Pancreas (tissue), 10 donors: ENCODE results near the gene MIB1. TPM values are rescaled to one million over a fixed set of nuclear protein-coding genes. Genes with fewer than 3 reads are reported as not detected.

Experiments used
- ATAC-seq, 4 donors: fragments of 200-7000 bp; cut with Tn5 transposase; one replicate each; pipeline versions ENCODE4 v1.8.0 to v1.9.1; 2020; ENCODE audit warnings: mild to moderate bottlenecking in 4 of 4, moderate library complexity in 4 of 4
- DNase-seq, 6 donors: peaks; one replicate each; pipeline ENCODE4 v3.0.0-alpha.2; 2020
- FAIRE-seq: peaks from 2 replicates; lab custom pipeline; 2012; peaks lifted over from hg19 to GRCh38; lab: Jason Lieb, UNC
- H3K27ac ChIP-seq, 4 donors: fragments of 200-600 bp; sonication (generic); 1 replicate in 3 of 4; 2 replicates in 1 of 4; pipeline versions ENCODE4 v1.5.0 to v1.8.0; 2020
- H3K27me3 ChIP-seq, 4 donors: fragments of 200-600 bp; one replicate each; pipeline ENCODE4 v1.8.0; 2021
- H3K36me3 ChIP-seq, 3 donors: fragments of 200-600 bp; sonication (generic) in 1 of 3; one replicate each; pipeline versions ENCODE4 v1.5.0 to v1.8.0; 2020 to 2021
- H3K4me1 ChIP-seq, 3 donors: fragments of 200-600 bp; one replicate each; pipeline ENCODE4 v1.8.0; 2021
- H3K4me3 ChIP-seq, 4 donors: fragments of 200-600 bp; sonication (generic) in 2 of 4; one replicate each; pipeline versions ENCODE4 v1.5.0 to v1.8.0; 2020 to 2021
- H3K9me3 ChIP-seq, 4 donors: fragments of 200-600 bp; one replicate each; pipeline ENCODE4 v1.8.0; 2021
- WGBS, 2 donors: extraction: QIAGEN DNeasy Blood & Tissue Kit; methylation state at CpG; one replicate each; pipeline ENCODE4 v1.1.7; 2013; 5-methylcytosine and 5-hydroxymethylcytosine counted together
- intact Hi-C, 3 donors: fragments of 100-400 bp; cut with DNase I; formaldehyde crosslinking; loops; one replicate each; pipeline versions ENCODE4 v1.11.1 to v1.14.2; 2022
- polyA plus RNA-seq, 2 donors: library from polyadenylated mRNA; stranded (reverse); fragments of 200-250 nt; gene quantifications; one replicate each; pipeline ENCODE4 v1.2.3, GENCODE V29; 2013
- total RNA-seq, 6 donors: library from RNA; stranded (reverse); fragmentation: NEBNext Ultra II Directional in 4 of 6; extraction: Animal tissue kit (Norgen Biotek cat#: 25700) in 4 of 6; gene quantifications; one replicate each; pipeline versions ENCODE4 v1.2.1 to v1.2.4, GENCODE V29; 2021 to 2023
- TF ChIP-seq, protein P1 (sequence below), 4 donors: fragments of 200-600 bp; sonication (generic) in 3 of 4; IDR thresholded peaks; one replicate each; pipeline versions ENCODE4 v1.5.0 to v1.8.0; 2021; ENCODE audit warnings: antibody characterized with exemption in 4 of 4
- donor health status: healthy with polysubstance abuse.
- donor health status: DM: no; HTN: no; CAD: no; lungs with moderate emphysema.
- donor health status: DM: no; HTN: no; CAD: no.
- donor health status: control.
- donor health status: control.
- donor health status: Bipolar disorder and iron deficiency.
- donor health status: DM: yes; HTN: yes; CAD: no.
- donor health status: DM: no; HTN: no; CAD: no.
- donor health status: DM: no; HTN: no; CAD: no.
- donor health status: DM: yes; HTN: yes; CAD: no.

The MIB1 gene
- total and polyA plus RNA-seq, 8 donors: 2.9 to 23.9 (median 17.9) TPM

DNA sequence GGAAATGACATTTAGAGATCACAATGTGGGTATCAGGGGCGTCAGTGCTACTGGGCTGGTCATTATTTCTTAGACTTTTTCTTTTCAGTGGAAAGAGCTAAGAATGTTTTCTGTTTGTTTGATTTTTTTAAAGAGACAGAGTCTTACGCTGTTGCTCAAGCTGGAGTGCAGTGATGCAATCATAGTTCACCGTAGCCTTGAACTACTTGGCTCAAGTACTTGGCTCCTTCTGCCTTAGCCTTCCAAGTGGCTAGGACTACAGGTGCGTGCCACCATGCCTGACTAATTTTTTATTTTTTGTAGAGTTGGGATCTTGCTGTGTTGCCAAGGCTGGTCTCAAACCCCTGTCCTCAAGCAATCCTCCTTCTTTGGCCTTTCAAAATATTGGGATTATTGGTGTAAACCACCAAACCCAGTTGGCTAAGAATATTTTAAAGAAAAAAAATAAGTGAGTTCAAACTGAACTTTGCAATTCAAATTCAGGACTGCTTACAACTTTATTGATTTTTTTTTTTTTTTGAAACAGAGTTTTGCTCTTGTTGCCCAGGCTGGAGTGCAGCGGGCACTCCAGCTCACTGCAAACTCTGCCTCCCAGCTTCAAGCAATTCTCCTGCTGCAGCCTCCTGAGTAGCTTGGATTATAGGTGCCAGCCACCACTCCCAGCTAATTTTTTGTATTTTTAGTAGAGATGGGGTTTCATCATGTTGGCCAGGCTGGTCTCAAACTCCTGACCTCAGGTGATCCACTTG, 154.2 kb downstream of the MIB1 start:
- DNase-seq: peak in 2 of 6 donors; percentile 22 to 56
- no peak for FAIRE-seq
- H3K27me3 ChIP-seq: no peaks in the 10 kb centered on the region
- no peaks in the 10 kb centered on the region for H3K4me1 ChIP-seq
- no peaks in the 10 kb centered on the region for H3K9me3 ChIP-seq
- peak; percentile 85 to 90 (median 86) for ATAC-seq
- intact Hi-C loops: loop anchor here in 1 of 3 donors (10.0 kb wide), 1 partner anchor 860 kb away; no protein-coding TSS in a partner anchor
- H3K36me3 ChIP-seq: no peaks in the 10 kb centered on the region
- TF ChIP-seq, protein P1, sequence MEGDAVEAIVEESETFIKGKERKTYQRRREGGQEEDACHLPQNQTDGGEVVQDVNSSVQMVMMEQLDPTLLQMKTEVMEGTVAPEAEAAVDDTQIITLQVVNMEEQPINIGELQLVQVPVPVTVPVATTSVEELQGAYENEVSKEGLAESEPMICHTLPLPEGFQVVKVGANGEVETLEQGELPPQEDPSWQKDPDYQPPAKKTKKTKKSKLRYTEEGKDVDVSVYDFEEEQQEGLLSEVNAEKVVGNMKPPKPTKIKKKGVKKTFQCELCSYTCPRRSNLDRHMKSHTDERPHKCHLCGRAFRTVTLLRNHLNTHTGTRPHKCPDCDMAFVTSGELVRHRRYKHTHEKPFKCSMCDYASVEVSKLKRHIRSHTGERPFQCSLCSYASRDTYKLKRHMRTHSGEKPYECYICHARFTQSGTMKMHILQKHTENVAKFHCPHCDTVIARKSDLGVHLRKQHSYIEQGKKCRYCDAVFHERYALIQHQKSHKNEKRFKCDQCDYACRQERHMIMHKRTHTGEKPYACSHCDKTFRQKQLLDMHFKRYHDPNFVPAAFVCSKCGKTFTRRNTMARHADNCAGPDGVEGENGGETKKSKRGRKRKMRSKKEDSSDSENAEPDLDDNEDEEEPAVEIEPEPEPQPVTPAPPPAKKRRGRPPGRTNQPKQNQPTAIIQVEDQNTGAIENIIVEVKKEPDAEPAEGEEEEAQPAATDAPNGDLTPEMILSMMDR (IDR thresholded peaks at IDR 0.05): no peak
- H3K4me3 ChIP-seq: no peak overlapping the region
- WGBS, 2 donors: 28 to 31% methylated on average over 5 of the region's 5 CpGs
- no peak overlapping the region for H3K27ac ChIP-seq

DNA sequence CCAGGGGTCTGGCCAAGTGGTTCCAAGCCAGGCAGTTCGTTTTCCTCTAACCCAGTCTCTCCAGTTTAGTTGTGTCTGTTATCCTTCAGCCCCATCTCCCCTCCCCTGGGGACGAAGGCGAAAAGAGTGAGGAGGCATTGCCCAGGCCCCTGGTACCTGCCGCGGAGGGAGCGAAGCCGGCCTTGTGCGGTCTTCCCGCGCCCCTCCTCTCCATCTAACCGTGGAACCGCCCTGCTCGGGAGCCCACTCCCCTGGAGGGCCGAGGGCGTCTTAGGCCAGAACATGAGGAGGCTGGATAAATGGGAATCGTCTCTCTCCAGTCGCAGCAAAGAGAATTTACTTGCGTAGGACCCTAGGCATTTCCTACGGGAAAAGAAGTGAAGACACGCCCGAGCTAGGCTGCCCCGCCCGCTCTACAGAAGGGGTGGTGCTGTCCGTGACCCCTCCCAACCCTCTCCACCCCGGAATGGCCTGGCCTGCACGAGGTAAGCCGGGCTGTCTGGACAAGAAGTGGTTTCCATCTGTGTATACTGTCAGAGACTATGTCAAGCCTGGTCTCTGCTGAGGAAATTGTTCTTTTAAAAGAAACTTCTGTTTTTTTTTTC, 156.2 kb downstream of the MIB1 start:
- no peaks in the 10 kb centered on the region for H3K36me3 ChIP-seq
- no peak overlapping the region for H3K4me3 ChIP-seq
- H3K27ac ChIP-seq: no peak overlapping the region
- peak in 2 of 6 donors; percentile 23 to 47 for DNase-seq
- no peaks in the 10 kb centered on the region for H3K27me3 ChIP-seq
- H3K4me1 ChIP-seq: no peaks in the 10 kb centered on the region
- TF ChIP-seq, protein P1 (IDR thresholded peaks at IDR 0.05): no peak
- FAIRE-seq: no peak
- intact Hi-C loops: loop anchor here in 1 of 3 donors (10.0 kb wide), 1 partner anchor 858 kb away; no protein-coding TSS in a partner anchor
- H3K9me3 ChIP-seq: no peaks in the 10 kb centered on the region
- 75 to 82% methylated on average over 27 of the region's 27 CpGs for WGBS, 2 donors
- ATAC-seq: no peak

DNA sequence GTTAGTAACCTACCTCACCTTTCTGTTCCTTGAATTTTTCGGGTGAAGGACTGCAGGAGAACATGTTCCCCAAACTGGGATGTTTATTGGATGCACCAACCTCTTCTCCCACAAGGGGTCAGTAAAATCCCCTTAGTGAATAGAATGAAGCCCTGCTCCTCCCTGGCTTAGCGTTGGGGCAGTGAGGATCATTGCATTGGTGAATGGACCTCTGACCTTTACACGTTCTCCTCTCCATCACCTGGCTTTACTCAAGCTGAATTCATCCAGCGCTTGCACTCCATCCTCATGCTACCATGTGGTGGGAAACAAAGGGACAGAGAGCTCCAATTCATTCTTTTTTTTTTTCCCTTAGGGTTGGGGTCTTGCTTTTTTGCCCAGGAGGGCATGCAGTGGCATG, 157.2 kb downstream of the MIB1 start:
- Histone ChIP-seq H3K4me3 (no peak overlapping the region), H3K4me1 (no peaks in the 10 kb centered on the region), H3K27me3 (no peaks in the 10 kb centered on the region), H3K9me3 (no peaks in the 10 kb centered on the region), H3K36me3 (no peaks in the 10 kb centered on the region), H3K27ac (no peak overlapping the region)
- peak in 2 of 6 donors; percentile 17 to 47 for DNase-seq
- FAIRE-seq: no peak
- intact Hi-C loops: loop anchor here in 1 of 3 donors (10.0 kb wide), 1 partner anchor 857 kb away; no protein-coding TSS in a partner anchor
- TF ChIP-seq, protein P1 (IDR thresholded peaks at IDR 0.05): peak; percentile 31 to 64 (median 56)
- WGBS, 2 donors: 2 to 13% methylated on average over 4 of the region's 4 CpGs
- ATAC-seq: peak; percentile 47 to 90 (median 84)

DNA sequence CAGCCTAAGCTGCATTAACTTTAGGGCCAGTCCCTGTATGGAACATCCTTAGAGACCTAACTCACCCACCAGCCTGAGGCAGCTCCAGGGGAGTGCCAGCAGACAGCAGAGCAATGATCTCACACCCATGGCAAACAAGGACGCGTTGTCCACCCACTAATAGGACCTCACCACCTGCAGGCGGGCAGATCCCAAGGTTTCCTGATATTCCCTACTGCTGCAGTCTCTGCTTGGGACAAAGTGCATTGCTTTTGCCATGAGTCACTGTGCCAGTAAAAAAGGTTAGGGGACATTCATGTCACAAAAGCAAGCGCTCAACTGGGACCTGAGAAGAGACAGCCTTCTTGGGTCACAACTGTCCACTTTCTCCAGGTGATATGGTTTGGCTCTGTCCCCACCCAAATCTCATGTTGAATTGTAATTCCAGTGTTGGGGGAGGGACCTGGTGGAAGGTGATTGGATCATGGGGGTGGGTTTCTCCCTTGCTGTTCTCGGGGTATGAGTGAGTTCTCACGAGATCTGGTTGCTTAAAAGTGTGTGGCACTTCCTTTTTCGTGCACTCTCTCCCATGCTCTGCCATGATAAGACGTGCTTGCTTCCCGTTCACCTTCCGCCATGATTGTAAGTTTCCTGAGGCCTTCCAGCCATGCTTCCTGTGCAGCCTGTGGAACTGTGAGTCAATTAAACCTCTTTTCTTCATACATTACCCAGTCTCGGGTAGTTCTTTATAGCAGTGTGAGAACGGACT, 160.2 kb downstream of the MIB1 start:
- no peaks in the 10 kb centered on the region for H3K27me3 ChIP-seq
- no peaks in the 10 kb centered on the region for H3K36me3 ChIP-seq
- ATAC-seq: peak in 1 of 4 donors; percentile 40
- H3K4me3 ChIP-seq: no peak overlapping the region
- 84 to 87% methylated on average over 12 of the region's 12 CpGs for WGBS, 2 donors
- FAIRE-seq: no peak
- no peak overlapping the region for H3K27ac ChIP-seq
- DNase-seq: no peak
- no peaks in the 10 kb centered on the region for H3K4me1 ChIP-seq
- intact Hi-C loops: loop anchor here in 1 of 3 donors (10.0 kb wide), 1 partner anchor 664 kb away; no protein-coding TSS in a partner anchor
- TF ChIP-seq, protein P1 (IDR thresholded peaks at IDR 0.05): no peak
- no peaks in the 10 kb centered on the region for H3K9me3 ChIP-seq
